ENCODE data around the gene AFF2.

AFF2 gene

GRCh38 chrX:149043401-149043800 lies 543.0 kb downstream of the AFF2 start:
- Histone ChIP-seq H3K4me3 (no peak overlapping the region), H3K9ac (no peak overlapping the region), H3K4me2 (no peak overlapping the region), H4K20me1 (no peaks in the 10 kb centered on the region), H3K36me3 (no peaks in the 10 kb centered on the region), H3K4me1 (no peaks in the 10 kb centered on the region; a peak in 1 of 20 replicates), H3K27me3 (no peaks in the 10 kb centered on the region), H3K9me3 (replicated peaks in 1 of 11) (0 out of 22 replicates have a peak, but pooled peaks cover 0 to 4% (median 0%) of the 10 kb centered on the region in 11 experiments), H3K27ac (no peak overlapping the region)
- no peak for TF ChIP-seq Cebpa-rat (IDR thresholded peaks at IDR 0.05)

GRCh38 chrX:149044471-149044870 lies 544.1 kb downstream of the AFF2 start:
- H3K4me2 ChIP-seq: no peak overlapping the region
- no peaks in the 10 kb centered on the region for H3K27me3 ChIP-seq
- H3K9ac ChIP-seq: no peak overlapping the region
- H4K20me1 ChIP-seq: no peaks in the 10 kb centered on the region
- no peaks in the 10 kb centered on the region for H3K36me3 ChIP-seq
- H3K4me3 ChIP-seq: no peak overlapping the region
- H3K4me1 ChIP-seq: no peaks in the 10 kb centered on the region
- no peak for TF ChIP-seq Cebpa-rat (IDR thresholded peaks at IDR 0.05)
- 0 out of 22 replicates have a peak, but pooled peaks cover 0 to 4% (median 0%) of the 10 kb centered on the region in 11 experiments for H3K9me3 ChIP-seq (replicated peaks in 1 of 11)
- H3K27ac ChIP-seq: no peak overlapping the region

GRCh38 chrX:149045645-149046210 lies 545.3 kb downstream of the AFF2 start:
- Histone ChIP-seq H3K9ac (no peak overlapping the region), H3K27ac (no peak overlapping the region), H3K4me1 (no peaks in the 10 kb centered on the region), H3K27me3 (no peaks in the 10 kb centered on the region), H3K4me2 (no peak overlapping the region), H3K9me3 (replicated peaks in 1 of 11) (0 out of 22 replicates have a peak, but pooled peaks cover 0 to 4% (median 0%) of the 10 kb centered on the region in 11 experiments), H3K36me3 (no peaks in the 10 kb centered on the region), H3K4me3 (no peak overlapping the region), H4K20me1 (no peaks in the 10 kb centered on the region)
- TF ChIP-seq Cebpa-rat (IDR thresholded peaks at IDR 0.05): no peak
